Measurements from ENCODE around the gene NRXN3. TPM values are rescaled to one million over a fixed set of nuclear protein-coding genes. Genes with fewer than 3 reads are reported as not detected.

The NRXN3 gene
- total RNA-seq, 2 donors from 2014 or later: 1.2 to 7.8 TPM

DNA sequence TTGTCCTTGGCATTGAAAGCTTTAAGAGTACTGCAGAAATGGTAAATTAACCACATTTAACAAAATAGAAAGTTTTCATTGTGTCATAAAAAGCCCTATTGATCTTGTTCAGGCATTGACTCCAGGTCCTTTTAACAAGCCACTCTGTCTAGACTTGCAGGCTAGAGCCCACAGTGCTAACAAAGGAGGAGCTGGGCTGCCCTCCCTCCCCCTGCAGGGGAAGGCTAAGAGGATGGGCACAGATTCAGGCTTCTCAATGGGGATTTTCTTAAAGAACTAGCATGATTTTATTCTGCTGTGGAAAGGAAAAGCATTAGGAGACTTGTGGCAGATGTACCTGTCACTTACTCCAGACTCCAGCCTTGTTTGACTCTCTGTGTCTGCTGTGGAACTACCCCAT is 463.6 kb downstream of the NRXN3 start:
- Histone ChIP-seq H3K9me3 (no peaks in the 10 kb centered on the region), H3K4me1 (no peaks in the 10 kb centered on the region), H3K4me3 (no peak overlapping the region), H3K9ac (ENCODE audit: low read depth in 2 of 2, low read length in 2 of 2) (no peak overlapping the region), H3K27me3 (no peaks in the 10 kb centered on the region), H3K36me3 (no peaks in the 10 kb centered on the region), H3K27ac (no peak overlapping the region)
- DNase-seq: no peak
- intact Hi-C loops (cut with DNase I): no loop called here
- TF ChIP-seq, protein P1, sequence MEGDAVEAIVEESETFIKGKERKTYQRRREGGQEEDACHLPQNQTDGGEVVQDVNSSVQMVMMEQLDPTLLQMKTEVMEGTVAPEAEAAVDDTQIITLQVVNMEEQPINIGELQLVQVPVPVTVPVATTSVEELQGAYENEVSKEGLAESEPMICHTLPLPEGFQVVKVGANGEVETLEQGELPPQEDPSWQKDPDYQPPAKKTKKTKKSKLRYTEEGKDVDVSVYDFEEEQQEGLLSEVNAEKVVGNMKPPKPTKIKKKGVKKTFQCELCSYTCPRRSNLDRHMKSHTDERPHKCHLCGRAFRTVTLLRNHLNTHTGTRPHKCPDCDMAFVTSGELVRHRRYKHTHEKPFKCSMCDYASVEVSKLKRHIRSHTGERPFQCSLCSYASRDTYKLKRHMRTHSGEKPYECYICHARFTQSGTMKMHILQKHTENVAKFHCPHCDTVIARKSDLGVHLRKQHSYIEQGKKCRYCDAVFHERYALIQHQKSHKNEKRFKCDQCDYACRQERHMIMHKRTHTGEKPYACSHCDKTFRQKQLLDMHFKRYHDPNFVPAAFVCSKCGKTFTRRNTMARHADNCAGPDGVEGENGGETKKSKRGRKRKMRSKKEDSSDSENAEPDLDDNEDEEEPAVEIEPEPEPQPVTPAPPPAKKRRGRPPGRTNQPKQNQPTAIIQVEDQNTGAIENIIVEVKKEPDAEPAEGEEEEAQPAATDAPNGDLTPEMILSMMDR (IDR thresholded peaks at IDR 0.05): no peak

DNA sequence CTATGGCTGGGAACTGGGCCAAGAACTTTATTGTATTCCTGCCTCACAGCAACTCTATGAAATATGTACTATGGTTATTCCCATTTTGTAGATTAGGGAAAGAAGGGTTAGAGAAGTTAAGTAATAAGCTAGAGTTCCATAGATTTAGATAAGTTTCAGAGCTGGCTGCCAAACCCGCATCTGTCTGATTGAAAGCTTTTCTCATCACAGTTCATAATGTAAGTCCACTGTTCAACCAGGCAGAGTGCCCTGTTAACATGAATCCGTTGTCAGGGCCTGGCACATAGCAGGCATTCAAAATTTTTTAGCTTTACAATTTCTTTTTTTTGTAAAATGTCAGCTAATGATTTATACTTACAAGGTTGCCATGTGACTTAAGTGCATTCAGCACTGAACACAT is 467.3 kb downstream of the NRXN3 start:
- TF ChIP-seq, protein P1 (IDR thresholded peaks at IDR 0.05): no peak
- no peaks in the 10 kb centered on the region for H3K9me3 ChIP-seq
- H3K27me3 ChIP-seq: no peaks in the 10 kb centered on the region
- no peak overlapping the region for H3K4me3 ChIP-seq
- H3K9ac ChIP-seq (ENCODE audit: low read depth in 2 of 2, low read length in 2 of 2): no peak overlapping the region
- intact Hi-C loops (cut with DNase I): no loop called here
- no peak for DNase-seq
- H3K36me3 ChIP-seq: no peaks in the 10 kb centered on the region
- no peak overlapping the region for H3K27ac ChIP-seq
- H3K4me1 ChIP-seq: no peaks in the 10 kb centered on the region

DNA sequence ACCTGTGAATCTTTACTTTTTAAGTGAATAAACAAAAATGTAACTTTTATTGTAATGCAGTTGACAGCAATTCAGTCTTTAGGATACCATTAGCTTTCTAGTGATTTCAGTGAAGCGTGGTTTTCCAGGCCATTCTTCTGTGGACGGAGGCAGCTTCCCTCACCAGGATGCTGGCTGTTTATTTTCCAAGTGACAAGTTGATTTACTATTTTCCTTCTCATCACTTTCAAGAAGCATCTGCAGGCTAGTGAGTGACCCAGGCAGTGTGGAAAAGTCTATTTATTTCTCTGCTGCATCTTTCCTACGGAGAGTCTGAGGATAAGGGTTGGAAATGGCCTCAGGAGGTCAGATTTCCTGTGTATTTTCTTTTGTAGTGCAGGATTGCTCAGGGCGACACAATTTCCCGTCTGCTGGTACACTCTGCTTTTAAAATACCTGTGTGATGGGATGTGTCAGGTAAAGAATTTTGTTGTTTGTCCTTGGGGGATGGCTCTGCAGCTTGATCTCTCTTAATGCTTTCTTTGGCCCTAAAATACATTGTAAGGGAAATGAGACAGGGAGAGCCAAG is 467.8 kb downstream of the NRXN3 start:
- H3K27me3 ChIP-seq: no peaks in the 10 kb centered on the region
- H3K9ac ChIP-seq (ENCODE audit: low read depth in 2 of 2, low read length in 2 of 2): no peak overlapping the region
- no peak overlapping the region for H3K27ac ChIP-seq
- H3K9me3 ChIP-seq: no peaks in the 10 kb centered on the region
- H3K4me3 ChIP-seq: no peak overlapping the region
- intact Hi-C loops (cut with DNase I): no loop called here
- no peak for DNase-seq
- TF ChIP-seq, protein P1 (IDR thresholded peaks at IDR 0.05): no peak
- no peaks in the 10 kb centered on the region for H3K36me3 ChIP-seq
- no peaks in the 10 kb centered on the region for H3K4me1 ChIP-seq

DNA sequence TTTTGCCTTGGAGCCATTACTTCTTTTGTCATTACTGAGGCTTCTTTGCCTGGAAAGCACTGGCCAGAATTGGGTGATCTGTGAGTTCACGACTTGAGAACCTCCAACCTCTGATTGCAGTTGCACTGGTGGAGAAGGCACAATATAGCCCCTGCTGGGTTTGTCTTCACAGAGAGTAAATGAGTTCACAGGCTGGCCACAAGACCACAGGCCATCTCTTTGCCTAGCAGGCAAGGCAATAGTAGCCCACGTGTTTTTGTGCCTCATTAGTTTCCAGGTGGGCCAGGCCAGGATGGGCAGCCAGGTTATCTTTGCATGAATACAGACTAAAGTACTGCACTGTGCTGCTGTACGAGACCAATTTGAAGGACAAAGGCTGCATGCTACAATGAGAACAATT is 468.8 kb downstream of the NRXN3 start:
- no peaks in the 10 kb centered on the region for H3K36me3 ChIP-seq
- no peak overlapping the region for H3K27ac ChIP-seq
- no peaks in the 10 kb centered on the region for H3K4me1 ChIP-seq
- no peaks in the 10 kb centered on the region for H3K9me3 ChIP-seq
- no peaks in the 10 kb centered on the region for H3K27me3 ChIP-seq
- no peak overlapping the region for H3K4me3 ChIP-seq
- no peak for DNase-seq
- intact Hi-C loops (cut with DNase I): no loop called here
- TF ChIP-seq, protein P1 (IDR thresholded peaks at IDR 0.05): no peak
- H3K9ac ChIP-seq (ENCODE audit: low read depth in 2 of 2, low read length in 2 of 2): no peak overlapping the region

DNA sequence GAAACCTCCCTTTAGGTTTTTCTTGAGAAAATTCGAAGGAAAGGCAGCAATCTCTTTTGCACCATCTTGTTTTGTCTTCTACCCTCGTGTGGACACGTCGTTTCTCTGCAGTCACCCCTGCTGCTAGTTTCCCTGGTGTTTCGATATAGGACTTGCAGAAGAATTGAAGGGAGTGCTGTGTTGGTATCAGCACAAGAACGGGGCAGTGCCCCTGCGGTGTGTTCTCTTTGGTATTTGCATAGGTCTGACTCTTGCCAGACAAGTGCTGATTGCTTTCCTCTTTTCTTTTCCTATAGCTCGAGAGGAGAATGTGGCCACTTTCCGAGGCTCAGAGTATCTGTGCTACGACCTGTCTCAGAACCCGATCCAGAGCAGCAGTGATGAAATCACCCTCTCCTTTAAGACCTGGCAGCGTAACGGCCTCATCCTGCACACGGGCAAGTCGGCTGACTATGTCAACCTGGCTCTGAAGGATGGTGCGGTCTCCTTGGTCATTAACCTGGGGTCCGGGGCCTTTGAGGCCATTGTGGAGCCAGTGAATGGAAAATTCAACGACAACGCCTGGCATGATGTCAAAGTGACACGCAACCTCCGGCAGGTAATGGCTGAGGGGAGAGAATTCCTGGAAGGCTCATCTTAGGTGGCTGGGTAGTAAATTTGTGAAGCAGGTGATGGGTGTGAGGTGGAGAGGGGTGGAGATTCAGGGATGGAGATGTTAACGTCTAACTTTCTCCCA is 474.8 kb downstream of the NRXN3 start:
- Histone ChIP-seq H3K9me3 (no peaks in the 10 kb centered on the region), H3K4me1 (no peaks in the 10 kb centered on the region), H3K27ac (no peak overlapping the region), H3K4me3 (no peak overlapping the region), H3K36me3 (no peaks in the 10 kb centered on the region), H3K27me3 (no peaks in the 10 kb centered on the region), H3K9ac (ENCODE audit: low read depth in 2 of 2, low read length in 2 of 2) (no peak overlapping the region)
- no peak for DNase-seq
- TF ChIP-seq, protein P1 (IDR thresholded peaks at IDR 0.05): no peak
- intact Hi-C loops (cut with DNase I): no loop called here

Data from colonic mucosa (tissue), 4 donors.